GM13977 (cell line): ENCODE results near the gene FOXN3.

ENCODE experiments used
- DNase-seq: peaks from one replicate; pipeline ENCODE4 v3.0.0; 2012; ENCODE audit warnings: low spot score
- CTCF ChIP-seq: IDR thresholded peaks from 2 replicates; pipeline ENCODE4 v1.5.1; 2012; ENCODE audit warnings: mild to moderate bottlenecking, control low read depth; ENCODE audit not compliant: insufficient read depth; ENCODE audit errors: extremely low read depth, missing control alignments
- in situ Hi-C: fragments of 300-500 bp; cut with MboI; formaldehyde crosslinking; loops from one replicate; pipeline ENCODE4 v1.12.0; 2022; ENCODE audit warnings: low sequenced_read_pairs, low pct_unique_long_range_greater_than_20kb, mixed read lengths, inconsistent platforms; ENCODE audit not compliant: unreplicated experiment

FOXN3 gene

GRCh38 chr14:89131004-89131750, 285.9 kb downstream of the FOXN3 start:
- in situ Hi-C loops, result no loop called here
- no peak for DNase-seq
- TF ChIP-seq CTCF, result no peak

- DNase-seq, result no peak
- no peak for TF ChIP-seq CTCF
- in situ Hi-C loops, result no loop called here
Measured at GRCh38 chr14:89129570-89129969, 287.5 kb downstream of the FOXN3 start.

- in situ Hi-C loops, result no loop called here
- TF ChIP-seq CTCF, result no peak
- no peak for DNase-seq
Measured at GRCh38 chr14:89128311-89129026, 288.6 kb downstream of the FOXN3 start.

GRCh38 chr14:89126461-89126860, 290.6 kb downstream of the FOXN3 start:
- TF ChIP-seq CTCF, result no peak
- in situ Hi-C loops, result no loop called here
- no peak for DNase-seq

GRCh38 chr14:89125216-89125615, 291.8 kb downstream of the FOXN3 start:
- in situ Hi-C loops, result no loop called here
- no peak for DNase-seq
- no peak for TF ChIP-seq CTCF

- TF ChIP-seq CTCF, result no peak
- in situ Hi-C loops, result no loop called here
- DNase-seq, result no peak
Measured at GRCh38 chr14:89123851-89124250, 293.2 kb downstream of the FOXN3 start.
